ENCODE results near the gene IFIH1. TPM values are rescaled to one million over a fixed set of nuclear protein-coding genes. Genes with fewer than 3 reads are reported as not detected.

Gene IFIH1
- total RNA-seq, 1 experiment from 2014 or later, result 4.7 TPM

GRCh38 chr2:162301151-162301804 lies 17.2 kb downstream of the IFIH1 start:
- no peaks in the 10 kb centered on the region for H4K20me1 ChIP-seq (ENCODE audit: insufficient read depth)
- H3K9me3 ChIP-seq (ENCODE audit: insufficient read depth, low read depth), result no peaks in the 10 kb centered on the region
- peak in 1 of 2 experiments; percentile 9 for DNase-seq
- CTCF ChIA-PET, result no interaction called here
- no peaks in the 10 kb centered on the region for H3K36me3 ChIP-seq (ENCODE audit: low read depth)
- no peaks in the 10 kb centered on the region for H3F3A ChIP-seq (ENCODE audit: insufficient read depth, low read depth)
- TF ChIP-seq CTCF (conservative IDR thresholded peaks at IDR 0.05), result peak; percentile 84
- TF ChIP-seq EZH2 (IDR thresholded peaks at IDR 0.05; ENCODE audit: low read depth), result no peak
- BruUV-seq (replicated peaks), result no TSS peak
- no peak overlapping the region for H3K27ac ChIP-seq
- intact Hi-C loops (cut with micrococcal nuclease; ENCODE audit: unreplicated experiment), result no loop called here
- no peak overlapping the region; the same call in 1 of the 2 replicates for H3K4me2 ChIP-seq
- H3K9me2 ChIP-seq (ENCODE audit: insufficient read depth), result no peaks in the 10 kb centered on the region
- no peaks in the 10 kb centered on the region for H3K79me2 ChIP-seq (ENCODE audit: low read depth)
- POLR2A ChIA-PET (ENCODE audit: unreplicated experiment), result no interaction called here
- H3K4me3 ChIP-seq, result no peak overlapping the region
- H3K4me1 ChIP-seq (replicated peaks; ENCODE audit: insufficient read depth), result no peaks in the 10 kb centered on the region
- H2AFZ ChIP-seq, result no peak overlapping the region
- no peaks in the 10 kb centered on the region for H3K27me3 ChIP-seq (ENCODE audit: insufficient read depth, low read depth)

GRCh38 chr2:162300266-162300665 lies 18.2 kb downstream of the IFIH1 start:
- no peaks in the 10 kb centered on the region for H3K4me1 ChIP-seq (replicated peaks; ENCODE audit: insufficient read depth)
- H3K27me3 ChIP-seq (ENCODE audit: insufficient read depth, low read depth), result no peaks in the 10 kb centered on the region
- intact Hi-C loops (cut with micrococcal nuclease; ENCODE audit: unreplicated experiment), result no loop called here
- no peaks in the 10 kb centered on the region for H3K9me3 ChIP-seq (ENCODE audit: insufficient read depth, low read depth)
- no TSS peak for BruUV-seq (replicated peaks)
- H3K4me3 ChIP-seq, result no peak overlapping the region
- H4K20me1 ChIP-seq (ENCODE audit: insufficient read depth), result no peaks in the 10 kb centered on the region
- no peaks in the 10 kb centered on the region for H3K9me2 ChIP-seq (ENCODE audit: insufficient read depth)
- no peak for DNase-seq
- H3K27ac ChIP-seq, result no peak overlapping the region
- POLR2A ChIA-PET (ENCODE audit: unreplicated experiment), result no interaction called here
- H3K79me2 ChIP-seq (ENCODE audit: low read depth), result no peaks in the 10 kb centered on the region
- no peak overlapping the region for H2AFZ ChIP-seq
- TF ChIP-seq EZH2 (IDR thresholded peaks at IDR 0.05; ENCODE audit: low read depth) (no peak), CTCF (conservative IDR thresholded peaks at IDR 0.05) (no peak)
- no peaks in the 10 kb centered on the region for H3K36me3 ChIP-seq (ENCODE audit: low read depth)
- H3F3A ChIP-seq (ENCODE audit: insufficient read depth, low read depth), result no peaks in the 10 kb centered on the region
- H3K4me2 ChIP-seq, result no peak overlapping the region
- CTCF ChIA-PET, result interaction anchor here (0.8 kb wide), 1 partner anchor 251 kb away, joined by 5 read pairs; no protein-coding TSS in a partner anchor

GRCh38 chr2:162298669-162299335 lies 19.7 kb downstream of the IFIH1 start:
- no peak for DNase-seq
- ChIA-PET CTCF (interaction anchor here (1.3 to 3.0 kb wide), 3 partner anchors 78 to 150 kb away, joined by 3 to 26 read pairs (median 8); no protein-coding TSS in a partner anchor), POLR2A (ENCODE audit: unreplicated experiment) (interaction anchor here (0.6 kb wide), 1 partner anchor 140 kb away, joined by 5 read pairs; no protein-coding TSS in a partner anchor)
- H3K79me2 ChIP-seq (ENCODE audit: low read depth), result no peaks in the 10 kb centered on the region
- TF ChIP-seq EZH2 (IDR thresholded peaks at IDR 0.05; ENCODE audit: low read depth) (no peak), CTCF (conservative IDR thresholded peaks at IDR 0.05) (no peak)
- H3K4me2 ChIP-seq, result no peak overlapping the region
- no peaks in the 10 kb centered on the region for H3K9me3 ChIP-seq (ENCODE audit: insufficient read depth, low read depth)
- intact Hi-C loops (cut with micrococcal nuclease; ENCODE audit: unreplicated experiment), result loop anchor here (1.0 to 2.0 kb wide), 4 partner anchors 78 to 712 kb away; no protein-coding TSS in a partner anchor
- H3K36me3 ChIP-seq (ENCODE audit: low read depth), result no peaks in the 10 kb centered on the region
- BruUV-seq (replicated peaks), result no TSS peak
- no peak overlapping the region for H2AFZ ChIP-seq
- H3K27ac ChIP-seq, result no peak overlapping the region
- no peaks in the 10 kb centered on the region for H4K20me1 ChIP-seq (ENCODE audit: insufficient read depth)
- no peak overlapping the region for H3K4me3 ChIP-seq
- H3K9me2 ChIP-seq (ENCODE audit: insufficient read depth), result no peaks in the 10 kb centered on the region
- no peaks in the 10 kb centered on the region for H3K4me1 ChIP-seq (replicated peaks; ENCODE audit: insufficient read depth)
- H3K27me3 ChIP-seq (ENCODE audit: insufficient read depth, low read depth), result no peaks in the 10 kb centered on the region
- no peaks in the 10 kb centered on the region for H3F3A ChIP-seq (ENCODE audit: insufficient read depth, low read depth)

Data from PC-9 (cell line).